Retina (tissue), 1 donor: Measurements from ENCODE around the gene INSYN2B.
"Not testable (repeated sequence)": the region's sequence is repeated elsewhere in the genome, so short reads cannot be mapped to it uniquely, and the experiment has no call there.

Source experiments
- DNase-seq: peaks from one replicate; pipeline ENCODE4 v3.0.0-alpha.2; 2016

The INSYN2B gene

DNA sequence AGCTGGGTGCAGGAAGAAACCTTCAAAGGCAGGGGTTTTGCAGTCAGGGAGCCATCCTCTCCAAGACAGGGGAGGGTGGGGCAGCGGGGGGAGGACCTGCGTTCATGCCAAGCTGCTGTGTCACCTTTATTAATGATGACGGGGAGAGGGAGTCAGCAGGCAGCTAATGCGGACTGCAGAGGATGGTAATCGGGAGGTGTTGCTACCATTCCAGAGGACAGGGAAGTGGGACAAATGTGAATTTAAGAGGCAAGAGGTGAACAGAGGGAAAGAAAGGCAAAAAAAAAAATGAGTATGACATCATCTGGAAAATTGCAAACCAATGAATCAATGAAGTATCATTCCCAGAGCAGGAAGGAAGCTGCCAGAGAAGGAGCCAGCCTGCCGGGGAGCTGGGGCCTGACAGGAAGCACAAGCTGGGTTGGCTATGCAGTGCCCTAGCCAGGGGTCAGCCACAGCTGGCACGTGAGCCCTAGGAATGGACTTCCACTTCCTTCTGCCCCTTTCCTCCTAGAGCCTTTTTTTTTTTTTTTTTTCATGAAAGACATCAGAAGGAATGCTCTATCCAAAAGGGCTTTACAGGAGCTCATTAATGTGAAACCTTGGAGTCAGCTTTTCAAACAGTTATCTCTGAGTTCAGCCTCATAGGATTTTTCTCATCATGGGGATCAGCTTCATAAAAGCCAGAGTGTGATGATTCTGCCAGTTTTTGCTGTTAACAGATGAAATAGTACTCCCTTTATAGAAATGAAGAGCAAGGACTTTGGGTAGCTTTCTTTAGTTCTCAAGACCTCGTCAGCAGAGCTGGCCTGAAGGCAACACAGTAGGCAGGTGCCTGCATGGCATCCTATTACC lies 9.2 kb downstream of the INSYN2B start:
- DNase-seq = peak; percentile 25

DNA sequence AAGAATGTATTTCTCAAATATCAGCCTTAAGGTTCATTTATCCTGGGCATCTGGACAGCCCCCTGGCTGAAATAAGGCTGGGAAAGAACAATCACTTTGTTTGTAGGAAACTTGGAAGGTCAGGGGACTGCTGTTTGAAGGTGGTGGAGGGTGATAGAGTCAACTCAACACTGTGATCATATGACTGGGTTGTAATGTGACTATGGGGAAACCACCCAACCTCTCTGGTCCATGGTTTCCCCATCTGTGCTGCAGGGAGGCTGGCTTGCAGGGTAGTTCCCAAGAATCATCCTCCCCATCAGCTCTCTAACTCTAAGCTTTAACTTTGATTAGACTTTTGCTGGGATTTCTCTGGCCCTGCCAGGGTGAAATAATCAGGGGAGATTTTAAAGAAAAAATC lies 10.0 kb downstream of the INSYN2B start:
- no peak for DNase-seq

DNA sequence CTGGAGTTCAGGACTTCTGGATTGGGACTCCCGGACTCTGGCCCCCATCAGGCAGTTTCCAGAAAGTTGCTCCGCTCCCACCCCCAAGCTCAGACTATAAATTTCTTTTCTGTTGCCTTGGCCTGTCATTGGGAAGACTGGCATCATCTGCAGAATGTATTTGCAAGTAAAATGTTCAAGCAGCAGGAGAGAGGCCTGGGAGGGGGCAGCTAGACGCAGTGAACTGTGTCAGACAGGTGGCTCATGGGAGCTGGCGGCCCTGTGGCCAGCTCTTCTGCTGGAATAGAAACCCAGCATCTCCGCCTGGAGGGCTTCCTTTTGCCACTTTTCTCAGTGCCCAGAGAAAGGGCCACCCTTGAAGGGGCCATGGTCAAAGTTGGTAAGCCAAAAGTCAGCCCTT lies 16.0 kb downstream of the INSYN2B start:
- DNase-seq = no peak

DNA sequence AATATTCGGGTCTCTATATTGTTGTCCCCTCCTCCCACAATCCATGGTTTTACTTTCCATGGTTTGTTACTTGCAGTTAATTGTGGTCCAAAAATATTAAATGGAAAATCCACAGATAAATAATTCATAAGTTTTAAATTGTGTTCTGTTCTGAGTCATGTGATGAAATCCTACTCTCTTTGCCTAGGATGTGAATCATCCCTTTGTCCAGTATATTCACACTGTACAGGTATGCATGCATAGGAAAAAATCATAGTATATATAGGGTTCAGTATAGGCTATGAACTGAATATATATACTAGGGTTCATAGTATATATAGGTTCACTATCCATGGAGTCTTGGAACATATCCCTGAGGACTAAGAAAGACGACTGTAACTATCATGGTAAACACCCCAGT lies 19.6 kb downstream of the INSYN2B start:
- DNase-seq = no peak

DNA sequence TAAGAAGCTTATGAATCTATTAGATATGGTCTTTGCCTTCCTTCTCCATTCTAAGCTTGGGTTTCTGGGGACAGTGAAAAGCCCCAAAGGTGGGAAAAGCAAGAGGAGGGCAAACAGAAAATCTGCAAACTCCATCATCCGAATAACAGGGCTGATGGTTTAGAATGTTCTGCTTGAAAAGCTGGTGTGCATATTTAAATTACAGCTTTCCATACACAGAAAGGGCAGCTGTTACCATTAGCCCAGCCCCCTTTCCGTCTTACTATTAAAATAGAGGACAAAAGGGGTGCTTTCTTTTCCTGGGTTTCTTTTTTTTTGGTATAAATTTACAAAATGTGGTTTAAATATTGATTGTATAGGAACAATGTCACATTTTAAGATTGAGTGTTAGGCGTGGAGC lies 22.0 kb downstream of the INSYN2B start:
- DNase-seq = no peak

DNA sequence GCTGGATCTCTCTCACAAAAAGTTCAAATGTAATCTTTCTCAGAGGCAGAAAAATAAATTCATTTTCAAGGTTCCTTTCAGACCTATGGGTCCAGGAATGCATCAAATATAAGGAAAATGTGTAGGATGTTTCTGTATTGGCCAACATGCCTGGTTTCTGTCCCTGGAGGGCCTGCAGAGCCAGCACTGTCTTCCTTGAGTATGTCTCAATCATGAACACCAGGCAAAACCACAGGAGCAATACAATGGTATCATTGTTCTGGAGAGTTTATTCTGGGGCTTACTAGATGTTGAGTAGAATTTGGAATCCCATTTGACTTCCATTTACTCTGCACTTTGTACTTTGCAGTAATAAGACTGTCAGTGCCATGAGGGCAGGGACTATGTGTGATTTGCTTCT lies 23.5 kb downstream of the INSYN2B start:
- no peak for DNase-seq

DNA sequence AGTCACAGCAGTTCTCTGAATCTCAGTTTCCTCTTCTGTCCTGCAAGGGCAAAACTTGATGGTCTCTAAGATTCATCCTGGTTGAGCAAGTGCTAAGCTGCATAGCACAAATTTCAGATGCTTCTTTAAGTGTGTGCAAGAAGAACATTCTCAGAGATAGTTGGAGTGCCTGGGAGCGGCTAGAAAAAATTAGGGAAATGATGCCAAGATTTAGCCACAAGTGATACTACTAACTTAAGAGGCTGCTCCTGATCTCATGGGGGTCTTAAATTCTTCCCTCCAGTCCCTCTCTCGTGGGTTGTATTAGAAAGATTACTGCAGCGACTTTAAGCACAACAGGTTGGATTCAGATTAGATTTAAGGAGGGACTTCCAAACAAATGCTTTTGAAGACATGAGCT lies 24.2 kb downstream of the INSYN2B start:
- no peak for DNase-seq

DNA sequence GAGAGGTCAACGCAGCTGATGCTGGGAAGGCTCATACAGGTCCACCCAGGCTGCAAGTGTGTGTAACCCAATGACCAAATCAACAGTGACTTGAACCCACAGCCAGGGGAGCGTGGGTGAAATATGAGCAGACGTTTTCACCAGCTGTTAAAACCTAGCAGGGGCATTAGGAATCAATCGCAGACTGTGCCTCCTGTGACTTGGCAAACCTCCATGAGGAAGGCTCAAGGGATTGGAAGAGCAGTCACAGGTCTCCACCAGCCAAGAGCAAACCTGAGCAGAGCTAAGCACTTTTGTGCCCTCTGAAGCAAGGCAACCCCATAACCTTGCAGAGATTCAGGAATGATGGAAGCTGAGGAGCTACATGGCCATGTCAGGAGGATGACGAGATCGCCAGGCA lies 25.5 kb downstream of the INSYN2B start:
- no peak for DNase-seq

DNA sequence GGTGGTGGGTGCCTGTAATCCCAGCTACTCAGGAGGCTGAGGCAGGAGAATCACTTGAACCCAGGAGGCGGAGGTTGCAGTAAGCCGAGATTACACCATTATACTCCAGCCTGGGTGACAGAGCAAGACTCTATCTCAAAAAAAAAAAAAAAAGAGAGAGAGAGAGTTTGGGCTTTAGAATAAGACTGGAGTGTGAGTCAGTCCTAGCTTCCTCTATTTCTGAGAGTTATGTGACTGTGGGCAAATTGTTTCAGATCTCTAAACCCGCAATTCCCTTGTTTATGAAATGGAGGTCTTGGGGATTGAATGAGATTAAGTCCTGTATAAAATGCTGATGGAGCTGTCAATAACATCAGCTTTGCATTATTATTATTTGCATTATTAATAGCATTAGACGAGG lies 27.1 kb downstream of the INSYN2B start:
- not testable (repeated sequence) for DNase-seq

DNA sequence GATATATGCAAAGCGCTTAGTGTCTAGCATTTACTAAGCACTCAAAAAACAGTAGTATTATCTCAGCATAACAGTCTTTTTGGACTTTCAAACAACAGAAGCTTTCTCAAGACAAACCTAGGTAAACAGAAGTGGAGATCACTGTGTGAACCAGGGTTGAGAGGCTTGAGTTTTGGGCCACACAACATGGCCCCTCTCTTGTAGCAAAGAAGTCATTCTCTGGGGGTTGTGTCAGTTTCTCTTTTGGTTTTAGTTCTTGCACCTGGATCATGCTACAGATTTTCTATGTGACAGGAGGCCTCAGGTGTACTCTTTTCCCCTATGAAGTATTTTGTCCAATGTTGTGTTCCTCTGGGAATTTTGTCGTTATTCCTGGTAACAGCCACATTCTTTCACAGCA lies 30.0 kb downstream of the INSYN2B start:
- DNase-seq = no peak

DNA sequence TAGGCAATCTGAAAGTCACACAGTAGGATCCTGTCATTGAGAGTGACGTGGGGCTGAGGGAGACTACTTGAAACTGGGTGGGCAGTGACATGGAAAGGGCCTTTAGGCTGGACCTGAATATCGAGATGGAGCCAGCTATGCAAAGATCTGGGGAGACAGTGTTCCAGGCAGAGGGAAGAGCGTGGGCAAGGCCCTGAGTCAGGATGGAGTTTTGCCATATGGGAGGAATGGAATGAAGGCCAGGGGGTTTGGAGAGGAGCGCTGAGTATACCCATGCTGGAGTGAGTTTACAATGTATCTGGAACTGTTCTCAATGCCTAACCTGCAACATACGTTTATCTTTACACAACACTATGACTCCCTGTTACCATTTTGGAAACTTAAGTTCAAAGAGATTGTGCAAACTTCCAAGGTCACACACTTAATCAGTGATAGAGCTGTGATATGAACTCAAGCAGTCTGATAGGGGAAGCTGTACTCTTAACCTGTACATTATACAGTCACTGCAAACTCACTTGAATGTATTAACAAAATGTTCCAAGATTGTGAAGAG lies 33.5 kb downstream of the INSYN2B start:
- no peak for DNase-seq

DNA sequence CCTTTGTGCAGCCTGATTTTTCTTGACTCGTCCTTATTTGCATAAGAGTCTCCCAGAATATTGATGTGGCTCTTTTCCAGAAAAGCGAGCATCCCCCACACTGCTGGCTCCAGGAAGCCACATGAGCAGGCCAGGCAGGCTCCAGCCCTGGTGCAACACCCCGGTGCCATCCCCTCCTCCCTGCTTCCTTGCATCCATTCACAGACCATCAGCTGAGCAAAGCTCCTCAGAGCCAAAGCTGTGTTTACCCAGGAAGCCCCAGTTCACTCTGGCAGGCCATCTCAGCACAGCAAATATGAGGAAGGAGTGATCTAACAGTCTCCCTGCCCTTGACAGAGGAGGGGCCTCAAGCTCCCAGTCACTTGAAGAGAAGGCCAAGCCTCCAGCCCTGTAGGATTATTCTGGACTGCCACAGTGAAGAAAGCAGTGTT lies 34.4 kb downstream of the INSYN2B start:
- DNase-seq = peak; percentile 32

DNA sequence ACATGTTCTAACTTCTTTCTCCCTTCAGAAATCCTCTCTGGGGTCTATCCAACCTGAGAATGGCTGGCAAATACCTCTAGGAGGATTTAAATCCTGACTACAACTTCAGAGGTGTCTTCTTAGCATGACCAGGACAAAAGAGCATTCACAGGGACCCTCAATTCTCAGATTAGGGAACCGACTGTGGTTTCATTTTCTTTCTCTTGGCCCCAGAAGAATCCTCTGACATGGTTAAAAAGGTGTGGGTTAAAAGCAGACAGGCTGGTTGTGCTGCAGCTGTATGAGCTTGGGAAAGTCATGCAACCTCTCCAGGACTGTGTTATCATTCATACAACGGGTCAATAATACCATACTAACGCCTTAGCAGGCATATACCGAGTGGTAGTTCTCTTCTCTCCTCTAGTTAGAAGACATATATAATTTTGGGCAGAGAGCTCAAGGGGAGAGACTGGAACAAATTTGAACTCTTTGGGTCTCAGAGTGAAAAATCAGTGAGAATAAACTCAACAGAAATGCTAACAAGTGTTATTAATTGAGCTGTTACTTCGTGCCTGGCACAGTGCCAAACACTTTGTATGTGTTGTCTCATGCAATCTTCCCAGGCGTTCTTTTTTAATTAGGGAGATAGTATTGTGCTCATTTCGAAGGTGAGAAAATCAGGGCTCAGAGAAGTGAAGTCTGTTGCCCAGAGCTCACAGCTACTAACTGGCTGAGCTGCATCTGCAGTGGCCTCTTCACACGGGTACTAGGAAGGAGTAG lies 35.2 kb downstream of the INSYN2B start:
- no peak for DNase-seq

DNA sequence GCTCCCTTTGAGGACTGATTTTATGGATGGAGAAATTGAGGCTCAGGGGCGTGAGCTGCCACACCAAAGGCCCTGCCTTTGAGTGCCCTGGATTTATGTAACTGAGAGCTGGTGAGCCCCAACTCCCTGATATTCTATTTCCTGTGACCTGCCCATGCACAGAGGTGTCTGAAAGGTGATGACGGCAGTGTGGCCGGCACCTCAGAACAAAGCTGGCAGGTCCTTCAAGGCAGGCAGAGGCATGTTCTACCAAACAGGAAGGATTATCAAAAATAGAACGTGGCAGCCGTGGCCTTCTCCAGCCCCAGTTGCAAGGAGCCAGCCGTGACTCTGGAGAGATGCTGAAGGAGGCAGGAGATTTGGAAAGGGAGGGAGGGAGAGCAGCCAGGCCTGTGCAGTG lies 36.2 kb downstream of the INSYN2B start:
- DNase-seq = no peak

DNA sequence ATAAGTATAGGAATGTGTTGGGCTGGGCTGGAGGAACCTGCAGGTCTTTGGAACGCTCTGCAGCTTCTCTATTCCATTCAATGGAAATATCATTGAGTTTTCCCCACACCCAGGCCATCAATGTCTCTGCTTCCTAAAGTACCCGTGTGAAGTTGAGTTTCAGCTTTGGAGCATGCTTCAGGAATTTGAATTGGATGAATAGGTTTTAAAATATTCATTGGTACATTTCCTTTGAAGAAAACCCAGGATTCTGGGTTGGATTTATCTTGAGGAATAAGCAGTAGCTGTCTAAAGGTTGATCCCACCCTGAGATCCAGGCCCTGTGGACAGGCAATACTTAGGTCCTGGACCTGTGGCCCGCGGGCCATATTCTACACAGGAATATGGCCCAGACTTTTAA lies 37.3 kb downstream of the INSYN2B start:
- DNase-seq = no peak

DNA sequence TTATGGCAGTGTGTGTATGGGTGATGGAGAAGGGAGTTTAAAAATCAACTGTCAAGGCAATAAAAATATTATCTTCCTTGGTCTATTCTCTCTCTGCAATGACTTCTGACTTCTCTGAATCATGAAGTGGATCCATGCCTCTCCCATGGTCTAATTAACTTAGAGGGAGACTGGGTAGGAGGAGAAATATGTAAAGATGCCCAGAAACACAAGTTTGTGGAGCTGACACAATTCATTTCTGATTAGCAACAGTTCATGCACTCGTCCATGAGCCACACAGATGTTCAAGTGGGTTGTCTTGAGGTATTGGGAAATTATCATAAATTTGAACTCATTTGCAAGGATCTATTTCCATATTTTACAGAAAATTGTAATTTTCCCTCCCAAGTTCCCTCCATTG lies 38.1 kb downstream of the INSYN2B start:
- no peak for DNase-seq

DNA sequence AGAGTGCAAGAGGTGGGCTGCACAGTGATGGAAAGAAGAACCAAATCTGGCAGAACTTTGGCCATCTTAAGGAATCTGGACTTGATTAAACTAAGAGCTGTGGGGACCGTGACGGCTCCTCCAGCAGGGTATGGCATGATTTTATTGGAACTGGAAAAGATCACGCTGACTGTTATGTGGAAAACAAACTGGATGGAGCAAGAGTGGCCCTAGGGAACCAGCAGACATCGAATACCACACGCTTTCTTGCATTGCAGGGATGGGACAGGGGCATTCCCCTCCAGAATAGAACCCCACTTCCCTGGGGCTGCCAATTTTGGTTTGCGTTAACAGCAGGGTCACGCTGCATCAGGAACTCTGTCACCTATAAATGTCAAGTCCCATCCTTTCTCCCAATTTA lies 38.8 kb downstream of the INSYN2B start:
- DNase-seq = no peak

DNA sequence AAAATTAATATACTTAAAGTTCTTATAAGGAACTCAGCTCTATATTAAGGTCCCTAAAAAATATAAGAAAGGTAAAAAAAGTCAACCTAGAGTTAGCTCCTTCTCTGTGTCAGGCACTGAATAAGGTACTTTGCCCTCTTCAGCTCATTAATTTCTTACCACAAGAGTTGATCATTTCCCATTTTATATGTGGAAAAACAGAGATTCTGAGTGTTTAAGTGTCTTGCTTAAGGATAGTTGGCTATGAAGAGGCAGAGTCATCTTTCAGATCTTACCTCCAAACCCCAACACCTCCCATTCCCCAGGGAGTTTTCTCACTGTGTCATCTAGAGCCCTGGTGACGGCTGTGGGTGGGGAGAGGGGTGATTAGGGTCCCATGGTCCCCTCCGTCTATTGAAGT lies 40.6 kb downstream of the INSYN2B start:
- no peak for DNase-seq

DNA sequence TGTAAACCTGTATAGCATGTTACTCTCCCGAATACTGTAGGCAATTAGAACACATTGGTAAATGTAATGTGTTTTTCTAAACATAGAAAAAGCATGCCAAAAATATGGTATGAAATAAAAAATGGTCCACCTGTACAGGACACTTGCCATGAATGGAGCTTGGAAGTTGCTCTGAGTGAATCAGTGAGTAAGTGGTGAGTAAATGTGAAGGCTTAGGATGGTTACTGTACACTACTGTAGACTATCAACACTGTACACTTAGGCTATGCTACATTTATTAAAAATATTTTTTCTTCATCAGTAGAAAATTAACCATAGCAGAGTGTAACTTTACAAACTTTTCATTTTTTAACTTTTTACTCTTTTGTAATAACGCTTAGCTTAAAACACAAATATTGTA lies 41.9 kb downstream of the INSYN2B start:
- no peak for DNase-seq

DNA sequence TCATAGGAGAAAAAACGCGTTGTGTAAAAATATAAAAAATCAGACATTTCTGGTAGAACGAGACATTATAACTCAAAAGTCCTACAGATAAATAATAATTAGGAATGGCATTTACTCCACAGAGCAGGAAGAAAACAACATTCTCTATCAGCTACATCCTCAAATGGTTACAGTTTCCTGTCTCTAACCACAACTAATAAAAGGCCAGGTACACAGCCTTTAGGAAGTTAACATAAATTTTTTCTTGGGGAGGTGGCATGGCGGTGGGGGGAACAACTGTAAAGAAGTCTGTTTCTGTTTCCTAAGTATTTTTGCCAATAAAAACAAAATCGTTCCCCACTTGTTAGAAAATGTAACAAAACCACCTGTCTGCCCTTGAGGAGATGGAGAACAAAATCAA lies 44.5 kb downstream of the INSYN2B start:
- no peak for DNase-seq

DNA sequence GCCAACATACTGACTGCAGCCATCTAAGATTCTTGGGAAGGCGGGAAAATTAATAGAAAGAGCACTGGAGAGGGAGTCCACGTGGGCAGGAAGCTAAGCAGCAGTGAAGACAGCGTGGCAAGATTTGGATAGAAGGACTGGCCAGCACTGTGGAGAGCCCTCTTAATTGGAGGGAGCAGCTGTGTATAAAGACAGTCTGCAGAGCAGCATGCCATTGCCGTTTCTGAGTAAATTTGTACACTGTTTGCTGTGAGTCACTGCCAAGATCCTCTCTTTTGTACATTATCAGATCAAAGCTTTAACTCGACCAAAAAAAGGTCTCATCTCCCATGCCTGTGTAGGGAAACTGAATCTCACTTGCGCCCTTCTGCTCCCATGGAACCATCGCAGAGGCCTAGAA lies 45.3 kb downstream of the INSYN2B start:
- no peak for DNase-seq

DNA sequence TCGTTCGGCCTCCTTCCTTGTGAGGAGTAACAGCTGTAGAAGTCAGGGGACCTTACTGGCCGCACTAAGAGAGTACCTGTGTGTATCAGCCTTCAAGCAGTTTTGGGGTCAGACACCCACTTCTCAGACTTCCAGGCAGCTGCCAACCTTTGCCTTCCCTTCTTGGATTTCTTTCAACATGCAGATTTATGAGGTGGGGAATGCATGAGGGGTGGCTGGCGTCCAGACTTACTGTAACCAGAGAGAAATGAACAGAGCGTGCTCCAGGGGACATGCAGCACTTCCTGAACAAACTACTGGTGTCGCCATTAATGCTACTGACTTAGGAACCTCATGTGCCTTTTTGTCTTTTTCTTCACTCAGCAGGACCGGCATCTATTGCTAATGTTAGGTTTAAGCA lies 46.7 kb downstream of the INSYN2B start:
- DNase-seq = no peak

DNA sequence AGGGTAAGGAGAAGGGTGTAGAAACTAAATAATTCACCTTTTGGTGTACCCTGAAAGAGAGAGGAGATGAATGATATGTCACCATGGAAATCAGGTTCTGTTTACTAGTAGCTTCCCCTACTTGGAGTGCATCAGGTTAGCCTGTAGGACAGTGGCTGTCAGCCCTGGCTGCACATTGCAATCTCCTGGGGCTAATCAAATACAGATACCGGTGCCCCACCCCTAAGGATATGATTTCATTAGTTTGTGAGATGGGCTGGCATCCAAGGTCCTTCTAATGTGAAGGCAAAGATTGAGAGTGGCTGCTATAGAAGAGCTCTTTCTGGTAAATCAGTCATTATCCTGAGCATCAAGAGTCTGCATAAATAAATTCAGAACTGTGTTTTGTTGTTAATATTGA lies 47.2 kb downstream of the INSYN2B start:
- no peak for DNase-seq

DNA sequence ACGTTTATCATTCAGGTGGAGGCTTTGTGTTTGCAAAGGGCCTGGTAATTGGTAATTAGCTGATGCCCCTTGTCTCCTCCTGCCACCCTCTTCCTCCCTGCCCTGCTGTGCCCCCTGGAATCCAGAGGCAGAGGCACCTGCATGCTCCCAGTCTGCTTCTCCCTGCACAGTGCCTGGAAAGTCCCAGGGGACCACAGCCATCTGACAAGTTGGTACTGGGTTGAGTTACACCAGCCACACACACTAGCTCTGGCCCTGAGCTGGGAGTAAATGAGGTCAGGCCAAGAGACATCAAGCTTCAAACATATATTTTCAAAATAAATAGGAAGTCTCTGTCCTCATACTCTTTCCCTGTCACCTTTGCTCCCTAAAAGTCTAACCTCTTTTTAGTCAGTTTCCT lies 56.3 kb downstream of the INSYN2B start:
- no peak for DNase-seq
